Measurements from ENCODE around the gene ABCF2. TPM values are rescaled to one million over a fixed set of nuclear protein-coding genes. Genes with fewer than 3 reads are reported as not detected.

The ABCF2 gene
- total and polyA plus RNA-seq, 2 donors (not counting 1 experiment from before 2014, with no cell fraction given): 16.1 to 30.2 TPM

GRCh38 chr7:151273651-151274390 is 46.8 kb upstream of the ABCF2 start:
- H4K20me1 ChIP-seq (ENCODE audit: control insufficient read depth, insufficient read depth, low read length, poor library complexity, severe bottlenecking): no peaks in the 10 kb centered on the region
- TF ChIP-seq CTCF (IDR thresholded peaks at IDR 0.05) (no peak), EZH2 (IDR thresholded peaks at IDR 0.05; ENCODE audit: borderline replicate concordance, insufficient read depth, low read depth, low read length, poor library complexity, severe bottlenecking) (no peak)

GRCh38 chr7:151272877-151273276 is 45.9 kb upstream of the ABCF2 start:
- ChIA-PET POLR2A (no interaction called here), CTCF (no interaction called here)
- intact Hi-C loops (cut with micrococcal nuclease): no loop called here
- Mint-ChIP-seq H3K4me3 (no peak overlapping the region), H3K27me3 (peaks cover 33% of the 10 kb centered on the region), H3K9me3 (ENCODE audit: insufficient read depth) (no peaks in the 10 kb centered on the region), H3K27ac (no peak overlapping the region), H3K4me1 (peaks cover 10% of the 10 kb centered on the region)
- no peak for ATAC-seq (ENCODE audit: low read depth)
- H4K20me1 ChIP-seq (ENCODE audit: control insufficient read depth, insufficient read depth, low read length, poor library complexity, severe bottlenecking): no peaks in the 10 kb centered on the region
- H3K9me3 ChIP-seq (ENCODE audit: control extremely low read depth in 1 of 3, control insufficient read depth in 2 of 3, insufficient read depth in 1 of 3, low read length in 2 of 3): peaks cover 0 to 3% (median 0%) of the 10 kb centered on the region in 3 donors
- H3K79me2 ChIP-seq (ENCODE audit: control insufficient read depth, insufficient read depth, low read length): no peaks in the 10 kb centered on the region
- TF ChIP-seq CTCF (IDR thresholded peaks at IDR 0.05) (no peak), EZH2 (IDR thresholded peaks at IDR 0.05; ENCODE audit: borderline replicate concordance, insufficient read depth, low read depth, low read length, poor library complexity, severe bottlenecking) (no peak)
- H3K27me3 ChIP-seq (replicated peaks in 1 of 4; ENCODE audit: control extremely low read depth in 1 of 4, control insufficient read depth in 3 of 4, insufficient read depth in 4 of 4, low read length in 3 of 4): peaks cover 0 to 26% (median 5%) of the 10 kb centered on the region in 4 experiments
- no peak overlapping the region for H3K4me3 ChIP-seq (ENCODE audit: control extremely low read depth in 1 of 5, extremely low read depth in 1 of 5, insufficient read depth in 1 of 5, low read depth in 2 of 5, low read length in 4 of 5)
- H3K36me3 ChIP-seq (replicated peaks in 1 of 2; ENCODE audit: control extremely low read depth in 1 of 2, control insufficient read depth in 1 of 2, extremely low read depth in 1 of 2, insufficient read depth in 2 of 2, low read length in 1 of 2): no peaks in the 10 kb centered on the region
- WGBS (ENCODE audit: insufficient coverage): 96% methylated on average over 7 of the region's 7 CpGs
- no peak overlapping the region for H3K27ac ChIP-seq (ENCODE audit: low read length in 2 of 2)
- H3K9ac ChIP-seq (ENCODE audit: low read length): no peak overlapping the region
- DNase-seq: no peak
- no peak overlapping the region for H2AFZ ChIP-seq (ENCODE audit: insufficient read depth, low read depth, low read length, poor library complexity, severe bottlenecking)
- H3K4me2 ChIP-seq (replicated peaks; ENCODE audit: low read depth, low read length, poor library complexity, severe bottlenecking): no peak overlapping the region
- H3K4me1 ChIP-seq (ENCODE audit: control insufficient read depth in 2 of 2, insufficient read depth in 2 of 2, low read length in 2 of 2): peaks cover 4 to 11% of the 10 kb centered on the region in 2 donors

More at GRCh38 chr7:151273651-151274390, 46.8 kb upstream of the ABCF2 start:
- ChIA-PET POLR2A (no interaction called here), CTCF (no interaction called here)
- 51% methylated on average over 8 of the region's 9 CpGs for WGBS (ENCODE audit: insufficient coverage)
- Mint-ChIP-seq H3K4me1 (peaks cover 10% of the 10 kb centered on the region), H3K9me3 (ENCODE audit: insufficient read depth) (no peaks in the 10 kb centered on the region), H3K4me3 (no peak overlapping the region), H3K27ac (no peak overlapping the region), H3K27me3 (peaks cover 35% of the 10 kb centered on the region)
- ATAC-seq (ENCODE audit: low read depth) (no peak), DNase-seq (no peak)
- intact Hi-C loops (cut with micrococcal nuclease): no loop called here
- Histone ChIP-seq H3K4me2 (replicated peaks; ENCODE audit: low read depth, low read length, poor library complexity, severe bottlenecking) (no peak overlapping the region), H3K4me3 (ENCODE audit: control extremely low read depth in 1 of 5, extremely low read depth in 1 of 5, insufficient read depth in 1 of 5, low read depth in 2 of 5, low read length in 4 of 5) (no peak overlapping the region), H3K27me3 (replicated peaks in 1 of 4; ENCODE audit: control extremely low read depth in 1 of 4, control insufficient read depth in 3 of 4, insufficient read depth in 4 of 4, low read length in 3 of 4) (peaks cover 0 to 27% (median 5%) of the 10 kb centered on the region in 4 experiments), H3K79me2 (ENCODE audit: control insufficient read depth, insufficient read depth, low read length) (no peaks in the 10 kb centered on the region), H3K4me1 (ENCODE audit: control insufficient read depth in 2 of 2, insufficient read depth in 2 of 2, low read length in 2 of 2) (peaks cover 4 to 11% of the 10 kb centered on the region in 2 donors), H3K9me3 (ENCODE audit: control extremely low read depth in 1 of 3, control insufficient read depth in 2 of 3, insufficient read depth in 1 of 3, low read length in 2 of 3) (peaks cover 0 to 3% (median 0%) of the 10 kb centered on the region in 3 donors), H3K9ac (ENCODE audit: low read length) (no peak overlapping the region), H2AFZ (ENCODE audit: insufficient read depth, low read depth, low read length, poor library complexity, severe bottlenecking) (no peak overlapping the region), H3K27ac (ENCODE audit: low read length in 2 of 2) (no peak overlapping the region), H3K36me3 (replicated peaks in 1 of 2; ENCODE audit: control extremely low read depth in 1 of 2, control insufficient read depth in 1 of 2, extremely low read depth in 1 of 2, insufficient read depth in 2 of 2, low read length in 1 of 2) (no peaks in the 10 kb centered on the region)
